Neuronal stem cell (in vitro differentiated cells): Measurements from ENCODE around the gene PDE9A.

ENCODE experiments used
- DNase-seq: peaks from one replicate; pipeline ENCODE4 v3.0.0-alpha.2; 2013; ENCODE audit warnings: low spot score
- H2AFZ ChIP-seq: one replicate; pipeline ENCODE4 v1.6.1; 2013; ENCODE audit warnings: mild to moderate bottlenecking, low read length, inconsistent platforms
- H2AK5ac ChIP-seq: 2 replicates; pipeline ENCODE4 v1.6.1; 2013; ENCODE audit warnings: low read depth, mild to moderate bottlenecking, inconsistent platforms, low read length, moderate library complexity, mixed read lengths
- H2BK120ac ChIP-seq: 2 replicates; pipeline ENCODE4 v1.6.1; 2013; ENCODE audit warnings: low read depth, mild to moderate bottlenecking, inconsistent platforms, low read length, moderate library complexity, mixed read lengths
- H2BK12ac ChIP-seq: one replicate; pipeline ENCODE4 v1.6.1; 2013; ENCODE audit warnings: low read length, inconsistent platforms
- H2BK15ac ChIP-seq: 2 replicates; pipeline ENCODE4 v1.6.1; 2013; ENCODE audit warnings: mild to moderate bottlenecking, low read length, inconsistent platforms, mixed read lengths
- H2BK5ac ChIP-seq: one replicate; pipeline ENCODE4 v1.6.1; 2013; ENCODE audit warnings: inconsistent platforms, mild to moderate bottlenecking, low read length, moderate library complexity
- H3K14ac ChIP-seq: one replicate; pipeline ENCODE4 v1.6.1; 2013; ENCODE audit warnings: low read length, inconsistent platforms
- H3K18ac ChIP-seq: 2 replicates; pipeline ENCODE4 v1.6.1; 2013; ENCODE audit warnings: low read length, inconsistent platforms
- H3K23ac ChIP-seq: 2 replicates; pipeline ENCODE4 v1.6.1; 2013; ENCODE audit warnings: low read depth, mild to moderate bottlenecking, mixed read lengths, low read length, inconsistent platforms; ENCODE audit not compliant: poor library complexity
- H3K27ac ChIP-seq: replicated peaks from 3 replicates; pipeline ENCODE4 v1.5.1; 2013; ENCODE audit warnings: low read length, inconsistent platforms
- H3K27me3 ChIP-seq, 3 experiments: 2 replicates each; pipeline ENCODE4 v1.6.1; 2013; ENCODE audit warnings: low read length in 3 of 3, mild to moderate bottlenecking in 2 of 3, inconsistent platforms in 1 of 3, low read depth in 1 of 3, mixed read lengths in 1 of 3, moderate library complexity in 1 of 3; ENCODE audit not compliant: control insufficient read depth in 3 of 3, insufficient read depth in 3 of 3
- H3K36me3 ChIP-seq, 2 donors: replicated peaks in 1 of 2; 2 replicates each; pipeline ENCODE4 v1.6.1; 2013; ENCODE audit warnings: low read length in 2 of 2; ENCODE audit not compliant: control insufficient read depth in 2 of 2, insufficient read depth in 2 of 2
- H3K4ac ChIP-seq: 2 replicates; pipeline ENCODE4 v1.6.1; 2013; ENCODE audit warnings: inconsistent platforms, mild to moderate bottlenecking, low read length, moderate library complexity
- H3K4me1 ChIP-seq, 2 donors: 1 replicate in 1 of 2; 2 replicates in 1 of 2; pipeline ENCODE4 v1.6.1; 2013; ENCODE audit warnings: low read length in 2 of 2, low read depth in 1 of 2; ENCODE audit not compliant: control insufficient read depth in 2 of 2, insufficient read depth in 1 of 2
- H3K4me2 ChIP-seq: one replicate; pipeline ENCODE4 v1.6.1; 2013; ENCODE audit warnings: mild to moderate bottlenecking, low read length, inconsistent platforms; ENCODE audit not compliant: insufficient read depth, poor library complexity, severe bottlenecking
- H3K4me3 ChIP-seq, 2 donors: 2 replicates each; pipeline ENCODE4 v1.5.1; 2013; ENCODE audit warnings: low read length in 2 of 2, mild to moderate bottlenecking in 2 of 2, inconsistent platforms in 1 of 2, moderate library complexity in 1 of 2
- H3K79me1 ChIP-seq: one replicate; pipeline ENCODE4 v1.6.1; 2013; ENCODE audit warnings: low read depth, mild to moderate bottlenecking, inconsistent platforms, low read length, moderate library complexity
- H3K9ac ChIP-seq: one replicate; pipeline ENCODE4 v1.6.1; 2013; ENCODE audit warnings: mild to moderate bottlenecking, low read depth, low read length, inconsistent platforms; ENCODE audit not compliant: poor library complexity
- H3K9me3 ChIP-seq, 2 donors: replicated peaks in 1 of 2; 2 replicates each; pipeline versions ENCODE3 to v1.6.1; 2013; ENCODE audit warnings: low read length in 2 of 2, mild to moderate bottlenecking in 2 of 2, inconsistent platforms in 1 of 2, low read depth in 1 of 2, mixed read lengths in 1 of 2, moderate library complexity in 1 of 2; ENCODE audit not compliant: control insufficient read depth in 2 of 2, insufficient read depth in 1 of 2
- H4K8ac ChIP-seq: one replicate; pipeline ENCODE4 v1.6.1; 2013; ENCODE audit warnings: low read depth, mild to moderate bottlenecking, inconsistent platforms, low read length, moderate library complexity
- H4K91ac ChIP-seq: one replicate; pipeline ENCODE4 v1.6.1; 2013; ENCODE audit warnings: low read length, low read depth, mild to moderate bottlenecking, inconsistent platforms; ENCODE audit not compliant: poor library complexity
- WGBS, 2 donors: extraction: QIAGEN DNeasy Blood & Tissue Kit; methylation state at CpG; one replicate each; pipeline ENCODE4 v1.1.7; 2013; ENCODE audit warnings: missing lambda C conversion rate in 2 of 2, mixed read lengths in 1 of 2; ENCODE audit not compliant: insufficient read length in 2 of 2, insufficient replicate concordance in 1 of 2; ENCODE audit errors: extremely low coverage in 2 of 2; 5-methylcytosine and 5-hydroxymethylcytosine counted together

PDE9A gene

DNA sequence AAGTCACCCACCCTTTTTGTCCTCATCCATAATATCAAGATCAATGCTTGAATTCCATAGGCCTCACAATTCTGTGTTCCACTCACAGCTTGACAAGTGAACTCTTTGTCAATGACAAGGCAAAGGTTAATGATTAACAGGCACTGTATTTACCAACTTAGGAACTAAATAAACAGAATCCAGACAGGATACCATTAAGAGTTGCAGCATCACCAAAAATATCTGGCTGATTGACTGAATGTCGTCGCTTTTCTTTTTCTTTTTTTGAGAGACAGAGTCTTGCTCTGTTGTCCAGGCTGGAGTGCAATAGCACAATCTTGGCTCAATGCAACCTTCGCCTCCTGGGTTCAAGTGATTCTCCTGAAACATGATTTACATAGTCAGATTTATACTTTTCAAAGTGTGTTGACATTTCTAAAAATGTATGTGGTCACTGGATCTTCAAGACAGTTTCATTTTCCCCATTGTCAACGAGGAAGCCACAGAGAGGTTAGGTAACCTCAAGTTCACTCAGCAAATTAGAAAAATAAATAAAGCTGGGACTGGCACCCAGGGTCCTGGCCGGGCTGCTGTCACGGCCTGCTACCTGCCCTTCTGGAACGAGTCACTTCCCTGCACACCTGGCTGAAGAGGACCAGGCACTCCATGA is 81.0 kb downstream of the PDE9A start:
- no peaks in the 10 kb centered on the region for H3K27me3 ChIP-seq
- H3K4me3 ChIP-seq: no peak overlapping the region
- no CpG with 5 or more reads among the region's 7 CpGs for WGBS, 2 donors
- no peak overlapping the region for H3K9ac ChIP-seq
- no peak overlapping the region for H2BK12ac ChIP-seq
- no peak overlapping the region for H4K8ac ChIP-seq
- no peak overlapping the region for H2AFZ ChIP-seq
- no peak overlapping the region for H2BK15ac ChIP-seq
- no peaks in the 10 kb centered on the region for H3K79me1 ChIP-seq
- H3K4me2 ChIP-seq: no peak overlapping the region
- H4K91ac ChIP-seq: no peak overlapping the region
- no peak overlapping the region for H2BK5ac ChIP-seq
- no peak overlapping the region for H3K27ac ChIP-seq
- H2BK120ac ChIP-seq: no peak overlapping the region
- no peak for DNase-seq
- no peak overlapping the region for H3K4ac ChIP-seq
- H3K23ac ChIP-seq: no peak overlapping the region
- peaks cover 4 to 17% of the 10 kb centered on the region in 2 donors for H3K4me1 ChIP-seq
- H3K14ac ChIP-seq: no peak overlapping the region
- H3K36me3 ChIP-seq: peaks cover 19 to 37% of the 10 kb centered on the region in 2 donors
- no peak overlapping the region for H2AK5ac ChIP-seq
- H3K18ac ChIP-seq: no peak overlapping the region
- peaks cover 0 to 13% of the 10 kb centered on the region in 2 donors for H3K9me3 ChIP-seq

DNA sequence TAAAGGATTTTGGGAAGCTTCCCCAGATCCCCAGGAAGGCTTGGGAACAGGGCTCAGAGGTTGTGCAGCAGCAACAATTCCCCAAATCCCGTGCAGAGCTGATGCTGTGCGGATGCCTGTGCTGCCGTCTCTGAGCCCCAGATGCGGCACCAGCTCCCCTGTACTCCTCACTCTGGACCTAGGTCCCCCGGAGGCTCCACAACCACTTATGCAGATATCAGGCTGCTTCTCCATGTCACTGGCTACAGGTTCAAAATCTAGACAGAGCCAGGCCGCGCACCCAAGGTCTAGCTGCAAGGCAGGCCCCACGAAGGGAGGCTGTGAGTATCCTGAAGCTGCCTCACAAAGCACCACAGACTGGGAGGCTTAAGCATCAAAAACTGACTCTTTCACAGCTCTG is 81.6 kb downstream of the PDE9A start:
- WGBS, 2 donors: no CpG with 5 or more reads among the region's 8 CpGs
- Histone ChIP-seq H3K9ac (no peak overlapping the region), H2AK5ac (no peak overlapping the region), H2AFZ (no peak overlapping the region), H2BK5ac (no peak overlapping the region), H3K27ac (no peak overlapping the region), H2BK12ac (no peak overlapping the region), H4K91ac (no peak overlapping the region), H3K4ac (no peak overlapping the region), H3K4me2 (no peak overlapping the region), H3K27me3 (no peaks in the 10 kb centered on the region), H3K4me3 (no peak overlapping the region), H3K79me1 (no peaks in the 10 kb centered on the region), H2BK120ac (no peak overlapping the region), H4K8ac (no peak overlapping the region), H3K14ac (no peak overlapping the region), H2BK15ac (no peak overlapping the region), H3K23ac (no peak overlapping the region), H3K36me3 (peaks cover 19 to 37% of the 10 kb centered on the region in 2 donors), H3K18ac (no peak overlapping the region), H3K4me1 (peaks cover 4 to 17% of the 10 kb centered on the region in 2 donors), H3K9me3 (peaks cover 0 to 9% of the 10 kb centered on the region in 2 donors)
- DNase-seq: no peak

DNA sequence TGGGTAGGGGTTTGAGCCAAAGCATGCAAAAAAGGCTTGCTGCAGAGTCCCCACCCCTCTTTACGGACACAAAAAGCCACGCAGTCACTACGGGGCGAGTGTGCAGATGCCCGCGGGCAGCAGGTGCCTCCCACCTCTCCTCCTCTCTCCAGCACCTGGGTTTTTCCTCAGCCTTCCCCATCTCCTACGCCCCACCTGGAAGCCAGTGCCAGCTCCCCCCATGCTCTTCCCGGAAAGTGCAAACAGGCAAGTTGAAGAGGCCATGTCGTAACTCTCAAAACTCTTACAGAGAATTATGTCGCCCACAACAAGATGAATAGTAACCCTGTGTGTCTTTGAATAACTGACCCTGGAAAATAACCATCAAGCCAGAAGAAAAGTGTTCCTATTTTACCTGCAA is 82.5 kb downstream of the PDE9A start:
- Histone ChIP-seq H3K14ac (no peak overlapping the region), H3K79me1 (no peaks in the 10 kb centered on the region), H3K27ac (no peak overlapping the region), H3K23ac (no peak overlapping the region), H4K91ac (no peak overlapping the region), H3K4me3 (no peak overlapping the region), H2BK12ac (no peak overlapping the region), H2BK5ac (no peak overlapping the region), H4K8ac (no peak overlapping the region), H3K36me3 (peaks cover 20 to 40% of the 10 kb centered on the region in 2 donors), H3K18ac (no peak overlapping the region), H3K27me3 (no peaks in the 10 kb centered on the region), H2BK120ac (no peak overlapping the region), H2AK5ac (no peak overlapping the region), H3K9me3 (peaks cover 0 to 9% of the 10 kb centered on the region in 2 donors), H3K4ac (no peak overlapping the region), H2AFZ (no peak overlapping the region), H3K9ac (no peak overlapping the region), H3K4me1 (peaks cover 4 to 17% of the 10 kb centered on the region in 2 donors), H2BK15ac (no peak overlapping the region), H3K4me2 (no peak overlapping the region)
- no CpG with 5 or more reads among the region's 10 CpGs for WGBS, 2 donors
- no peak for DNase-seq

DNA sequence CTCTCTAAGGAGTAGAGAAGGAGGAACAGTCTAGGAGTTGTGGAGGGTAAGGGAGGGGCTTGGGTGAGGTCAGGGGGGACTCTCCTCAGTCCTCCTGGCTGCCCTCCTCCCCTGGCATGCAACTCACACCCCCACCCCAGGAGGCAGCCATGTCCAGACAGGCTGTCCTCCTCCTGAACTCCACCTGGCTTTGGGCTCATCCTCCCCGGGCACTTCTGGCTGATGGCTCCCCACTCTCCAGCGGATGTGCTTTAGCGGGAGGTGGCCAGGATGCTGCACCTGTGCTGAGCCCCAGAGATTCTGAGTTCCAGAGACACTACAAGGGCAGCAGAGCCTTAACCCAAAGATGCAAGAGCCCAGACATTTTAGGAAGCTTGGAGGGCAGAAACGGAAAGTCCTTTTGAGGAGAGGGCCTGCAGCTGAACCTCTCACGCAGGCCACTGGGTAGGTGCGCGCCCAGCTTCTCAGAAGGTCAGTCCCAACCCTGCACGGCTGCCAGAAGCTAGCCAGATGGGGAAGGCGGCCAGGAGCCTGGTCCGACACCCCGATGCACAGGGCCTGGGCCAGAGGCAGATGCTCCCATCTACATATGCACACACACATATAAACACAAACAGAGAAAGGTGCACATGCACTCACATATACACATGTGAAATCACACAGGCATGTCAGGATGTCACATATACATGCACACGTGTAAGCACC is 83.4 kb downstream of the PDE9A start:
- Histone ChIP-seq H3K4me2 (no peak overlapping the region), H3K27me3 (no peaks in the 10 kb centered on the region), H4K8ac (no peak overlapping the region), H2BK120ac (no peak overlapping the region), H2AFZ (no peak overlapping the region), H3K4me1 (peaks cover 4 to 17% of the 10 kb centered on the region in 2 donors), H2BK12ac (no peak overlapping the region), H2AK5ac (no peak overlapping the region), H2BK5ac (no peak overlapping the region), H3K36me3 (peaks cover 21 to 45% of the 10 kb centered on the region in 2 donors), H3K4me3 (no peak overlapping the region), H2BK15ac (no peak overlapping the region), H3K23ac (peak overlapping the region; percentile 18), H4K91ac (no peak overlapping the region), H3K9me3 (peaks cover 0 to 9% of the 10 kb centered on the region in 2 donors), H3K18ac (no peak overlapping the region), H3K9ac (peak overlapping the region; percentile 74), H3K14ac (peak overlapping the region; percentile 9), H3K27ac (no peak overlapping the region), H3K4ac (no peak overlapping the region), H3K79me1 (no peaks in the 10 kb centered on the region)
- DNase-seq: no peak
- WGBS, 2 donors: no CpG with 5 or more reads among the region's 12 CpGs
